Lower lobe of right lung (tissue), 2 donors: Measurements from ENCODE around the gene TRMU. TPM values are rescaled to one million over a fixed set of nuclear protein-coding genes. Genes with fewer than 3 reads are reported as not detected.
"Not testable (repeated sequence)": the region's sequence is repeated elsewhere in the genome, so short reads cannot be mapped to it uniquely, and the experiment has no call there.

ENCODE experiments used
- ATAC-seq, 2 donors: fragments of 200-7000 bp; cut with Tn5 transposase; one replicate each; pipeline ENCODE4 v1.9.1; 2020 to 2022; ENCODE audit warnings: mild to moderate bottlenecking in 2 of 2, moderate library complexity in 2 of 2
- DNase-seq: peaks from one replicate; pipeline ENCODE4 v3.0.0-alpha.2; 2020
- H3K27ac ChIP-seq: fragments of 200-600 bp; one replicate; pipeline ENCODE4 v1.8.0; 2022
- H3K27me3 ChIP-seq: fragments of 200-600 bp; one replicate; pipeline ENCODE4 v1.8.0; 2022; ENCODE audit warnings: low read depth
- H3K36me3 ChIP-seq: fragments of 200-600 bp; one replicate; pipeline ENCODE4 v1.8.0; 2022; ENCODE audit warnings: mild to moderate bottlenecking
- H3K4me1 ChIP-seq: fragments of 200-600 bp; one replicate; pipeline ENCODE4 v1.8.0; 2022
- H3K4me3 ChIP-seq: fragments of 200-600 bp; one replicate; pipeline ENCODE4 v1.8.0; 2022; ENCODE audit warnings: mild to moderate bottlenecking
- H3K9me3 ChIP-seq: fragments of 200-600 bp; one replicate; pipeline ENCODE4 v1.8.0; 2022
- intact Hi-C: fragments of 100-400 bp; cut with DNase I; formaldehyde crosslinking; loops from one replicate; pipeline ENCODE4 v1.11.0; 2022
- total RNA-seq: library from RNA; stranded (reverse); fragmentation: NEBNext Ultra II Directional; extraction: Animal tissue kit (Norgen Biotek cat#: 25700); gene quantifications from one replicate; pipeline ENCODE4 v1.2.1, GENCODE V29; 2021
- TF ChIP-seq, protein P1 (sequence below): fragments of 200-600 bp; IDR thresholded peaks from one replicate; pipeline ENCODE4 v1.8.0; 2022; ENCODE audit warnings: antibody characterized with exemption, mild to moderate bottlenecking
- donor health status: DM: no; HTN: yes; CAD: no; lungs with severe emphysema.

Gene TRMU
- total RNA-seq, 1 donor from 2014 or later: 33.5 TPM

DNA sequence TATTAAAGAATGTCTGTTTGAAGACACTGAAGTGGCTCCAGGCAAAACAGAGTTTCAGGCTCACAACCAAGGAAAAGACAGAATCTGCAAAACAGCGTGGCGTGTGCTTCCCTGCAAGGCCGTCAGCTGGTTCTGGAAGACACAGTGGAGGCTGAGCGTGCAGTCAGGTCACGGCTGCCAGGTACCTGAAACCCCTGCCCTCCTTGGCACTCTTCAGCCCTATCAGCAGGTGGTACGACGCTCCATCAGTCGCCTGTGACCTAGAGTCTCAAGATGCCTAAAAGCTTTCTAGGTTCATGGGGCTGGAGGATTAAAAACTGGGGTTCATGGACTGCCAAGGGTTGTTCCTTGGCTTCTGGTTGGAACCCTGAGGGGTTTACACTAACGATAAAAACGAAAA, 65.9 kb downstream of the TRMU start:
- Histone ChIP-seq H3K27ac (no peak overlapping the region), H3K9me3 (no peaks in the 10 kb centered on the region), H3K36me3 (peaks cover 8% of the 10 kb centered on the region), H3K4me1 (no peaks in the 10 kb centered on the region), H3K4me3 (no peak overlapping the region), H3K27me3 (no peaks in the 10 kb centered on the region)
- DNase-seq (no peak), ATAC-seq (no peak)
- TF ChIP-seq, protein P1, sequence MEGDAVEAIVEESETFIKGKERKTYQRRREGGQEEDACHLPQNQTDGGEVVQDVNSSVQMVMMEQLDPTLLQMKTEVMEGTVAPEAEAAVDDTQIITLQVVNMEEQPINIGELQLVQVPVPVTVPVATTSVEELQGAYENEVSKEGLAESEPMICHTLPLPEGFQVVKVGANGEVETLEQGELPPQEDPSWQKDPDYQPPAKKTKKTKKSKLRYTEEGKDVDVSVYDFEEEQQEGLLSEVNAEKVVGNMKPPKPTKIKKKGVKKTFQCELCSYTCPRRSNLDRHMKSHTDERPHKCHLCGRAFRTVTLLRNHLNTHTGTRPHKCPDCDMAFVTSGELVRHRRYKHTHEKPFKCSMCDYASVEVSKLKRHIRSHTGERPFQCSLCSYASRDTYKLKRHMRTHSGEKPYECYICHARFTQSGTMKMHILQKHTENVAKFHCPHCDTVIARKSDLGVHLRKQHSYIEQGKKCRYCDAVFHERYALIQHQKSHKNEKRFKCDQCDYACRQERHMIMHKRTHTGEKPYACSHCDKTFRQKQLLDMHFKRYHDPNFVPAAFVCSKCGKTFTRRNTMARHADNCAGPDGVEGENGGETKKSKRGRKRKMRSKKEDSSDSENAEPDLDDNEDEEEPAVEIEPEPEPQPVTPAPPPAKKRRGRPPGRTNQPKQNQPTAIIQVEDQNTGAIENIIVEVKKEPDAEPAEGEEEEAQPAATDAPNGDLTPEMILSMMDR: no peak
- intact Hi-C loops: no loop called here

DNA sequence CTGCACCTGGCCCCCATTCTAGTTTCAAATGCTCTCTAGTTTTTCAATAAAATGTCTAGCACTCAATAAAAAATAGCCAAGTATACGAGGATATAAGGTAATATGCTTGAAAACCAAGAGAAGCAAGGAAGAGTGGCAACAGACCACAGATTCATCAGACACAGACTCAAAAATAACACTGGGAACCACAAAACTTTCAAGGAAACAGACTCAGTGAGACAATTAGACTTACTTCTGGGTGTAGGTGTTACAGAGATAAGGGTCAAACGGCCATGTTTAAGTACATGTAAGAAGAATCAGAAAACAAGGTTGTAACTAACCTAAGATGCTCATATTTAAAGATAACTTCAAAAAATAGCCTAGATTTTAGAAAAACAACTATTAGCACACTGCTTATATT, 67.0 kb downstream of the TRMU start:
- TF ChIP-seq, protein P1: no peak
- Histone ChIP-seq H3K27ac (no peak overlapping the region), H3K4me3 (no peak overlapping the region), H3K9me3 (no peaks in the 10 kb centered on the region), H3K4me1 (no peaks in the 10 kb centered on the region), H3K36me3 (peaks cover 8% of the 10 kb centered on the region), H3K27me3 (no peaks in the 10 kb centered on the region)
- DNase-seq: no peak
- intact Hi-C loops: no loop called here
- ATAC-seq: no peak

DNA sequence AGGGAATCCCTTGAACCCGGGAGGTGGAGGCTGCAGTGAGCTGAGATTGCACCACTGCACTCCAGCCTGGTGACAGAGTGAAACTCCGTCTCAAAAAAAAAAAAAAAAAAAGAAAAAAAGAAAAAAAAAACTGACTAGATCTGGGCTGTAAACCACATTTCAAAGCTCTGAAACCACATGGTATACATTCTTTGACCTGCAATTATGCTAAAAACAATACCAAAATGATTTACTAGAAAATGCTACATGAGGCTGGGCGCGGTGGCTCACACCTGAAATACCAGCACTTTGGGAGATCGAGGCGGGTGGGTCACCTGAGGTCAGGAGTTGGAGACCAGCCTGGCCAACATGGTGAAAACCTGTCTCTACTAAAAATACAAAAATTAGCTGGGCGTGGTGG, 68.4 kb downstream of the TRMU start:
- ATAC-seq, H3K9me3 ChIP-seq, H3K4me1 ChIP-seq, H3K4me3 ChIP-seq, H3K36me3 ChIP-seq, DNase-seq, intact Hi-C loops, H3K27ac ChIP-seq, H3K27me3 ChIP-seq: not testable (repeated sequence)

DNA sequence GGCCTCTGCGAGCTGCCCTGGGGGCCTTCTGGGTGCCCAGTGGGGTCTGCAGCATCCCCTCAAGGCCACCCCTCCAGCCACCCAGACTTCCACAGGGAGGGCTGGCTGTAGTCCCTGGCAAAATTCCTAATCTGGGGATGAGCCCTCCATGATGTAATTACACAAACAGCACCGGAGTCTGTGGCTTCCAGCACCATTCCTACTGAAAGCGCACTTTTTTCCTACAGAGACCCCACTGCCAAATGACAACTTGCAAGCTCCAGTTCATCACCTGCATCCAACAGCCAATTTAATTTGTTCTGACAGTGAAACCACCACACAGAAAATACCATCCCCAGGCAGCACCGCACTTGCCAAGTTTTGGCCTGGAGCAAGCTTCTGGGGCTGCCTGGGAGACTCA, 70.4 kb downstream of the TRMU start:
- intact Hi-C loops: no loop called here
- DNase-seq: no peak
- TF ChIP-seq, protein P1: no peak
- Histone ChIP-seq H3K36me3 (peaks cover 7% of the 10 kb centered on the region), H3K4me1 (no peaks in the 10 kb centered on the region), H3K27ac (no peak overlapping the region), H3K4me3 (no peak overlapping the region), H3K9me3 (no peaks in the 10 kb centered on the region), H3K27me3 (no peaks in the 10 kb centered on the region)
- ATAC-seq: no peak

DNA sequence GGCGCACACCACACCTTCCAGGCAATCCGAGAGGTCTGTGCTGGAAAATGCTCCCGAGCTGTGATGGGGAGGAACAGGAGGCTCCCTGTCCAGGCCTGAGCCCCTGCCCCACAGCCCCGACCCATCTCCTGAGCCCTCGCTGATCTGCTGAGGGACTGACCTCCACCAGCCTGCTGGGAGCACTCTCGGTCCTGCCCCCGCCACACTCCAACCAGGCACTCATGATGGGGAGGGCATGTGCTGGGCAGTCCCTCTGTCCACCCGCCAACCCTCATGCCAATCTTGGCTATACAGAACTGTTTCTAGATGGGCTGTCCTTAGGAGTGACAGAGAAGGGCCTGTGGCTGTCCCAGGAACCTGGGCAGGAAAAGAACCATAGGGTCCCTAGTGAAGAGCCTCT, 70.8 kb downstream of the TRMU start:
- TF ChIP-seq, protein P1: no peak
- intact Hi-C loops: no loop called here
- Histone ChIP-seq H3K36me3 (peaks cover 7% of the 10 kb centered on the region), H3K4me1 (no peaks in the 10 kb centered on the region), H3K27ac (no peak overlapping the region), H3K4me3 (no peak overlapping the region), H3K27me3 (no peaks in the 10 kb centered on the region), H3K9me3 (no peaks in the 10 kb centered on the region)
- DNase-seq (no peak), ATAC-seq (peak in 1 of 2 donors; percentile 7)

DNA sequence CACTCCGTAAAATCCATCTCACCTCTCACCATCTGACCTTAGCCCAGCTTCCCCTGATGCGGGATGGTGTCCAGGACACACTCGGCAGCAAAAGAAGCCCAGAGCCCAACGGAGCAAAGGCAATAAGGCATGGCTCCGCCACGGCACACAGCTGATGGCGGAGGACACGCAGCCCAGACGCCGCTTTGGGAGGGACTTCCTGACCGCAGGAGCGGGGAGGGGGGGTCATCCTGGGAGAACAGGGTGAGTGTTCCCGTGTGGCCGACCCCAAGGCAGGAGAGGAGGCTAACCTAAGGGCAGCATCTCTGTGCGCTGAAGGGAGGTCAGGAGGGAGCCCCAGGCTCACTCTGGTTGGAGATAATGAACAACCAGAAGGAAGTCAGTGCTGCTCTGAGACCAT, 71.3 kb downstream of the TRMU start:
- intact Hi-C loops: no loop called here
- no peaks in the 10 kb centered on the region for H3K9me3 ChIP-seq

More for the DNA sequence above, 71.3 kb downstream of the TRMU start:
- H3K27ac ChIP-seq: no peak overlapping the region
- H3K4me3 ChIP-seq: no peak overlapping the region
- H3K4me1 ChIP-seq: no peaks in the 10 kb centered on the region
- ATAC-seq (no peak), DNase-seq (no peak)
- H3K36me3 ChIP-seq: peaks cover 7% of the 10 kb centered on the region
- H3K27me3 ChIP-seq: no peaks in the 10 kb centered on the region
- TF ChIP-seq, protein P1: no peak

Other genes starting within 250 kb of the TRMU start
- gene PPARA, start 185.2 kb upstream of the TRMU start, total RNA-seq: 20.5 TPM
- 7.1 TPM for gene CDPF1, start 85.4 kb upstream of the TRMU start, total RNA-seq
- not detected for gene PKDREJ, start 72.4 kb upstream of the TRMU start, total RNA-seq
- gene TTC38, start 67.7 kb upstream of the TRMU start, total RNA-seq: 26.8 TPM
- 1.4 TPM for gene GTSE1, start 38.8 kb upstream of the TRMU start, total RNA-seq
- gene CELSR1, start 201.9 kb downstream of the TRMU start, total RNA-seq: 51.8 TPM